Stimulated activated effector memory CD8-positive, alpha-beta T cell treated with anti-CD3 and anti-CD28 coated beads, Interleukin-12 subunit alpha, Interleukin-12 subunit beta, amount 100 ng/mL, for 72 hours (primary cell): ENCODE measurements around the gene APOL4.
"Not testable (repeated sequence)": the region's sequence is repeated elsewhere in the genome, so short reads cannot be mapped to it uniquely, and the experiment has no call there.

Experiments used
- ATAC-seq: fragments of 150-1000 bp; cut with Tn5 transposase; 2 replicates; pipeline ENCODE4 v1.10.0; 2021
- DNase-seq, 2 donors: peaks; one replicate each; pipeline ENCODE4 v3.0.0; 2021 to 2022; ENCODE audit warnings: low spot score in 2 of 2
- H3K27ac Mint-ChIP-seq: one replicate; pipeline ENCODE4 v1.8.0; 2022; ENCODE audit warnings: mild to moderate bottlenecking, mixed read lengths
- H3K36me3 Mint-ChIP-seq: one replicate; pipeline ENCODE4 v1.8.0; 2022; ENCODE audit warnings: mild to moderate bottlenecking, mixed read lengths
- H3K4me1 Mint-ChIP-seq: one replicate; pipeline ENCODE4 v1.8.0; 2022; ENCODE audit warnings: mixed read lengths
- H3K4me3 Mint-ChIP-seq: one replicate; pipeline ENCODE4 v1.8.0; 2022; ENCODE audit warnings: mild to moderate bottlenecking, mixed read lengths
- H3K9me3 Mint-ChIP-seq: one replicate; pipeline ENCODE4 v1.8.0; 2022; ENCODE audit warnings: mixed read lengths

Gene APOL4

GRCh38 chr22:36201630-36202319, at the start of gene APOL4:
APOL4 (minus strand) TSS chr22:36201809; CDS start chr22:36201734, 75 bp downstream.
- H3K27ac Mint-ChIP-seq: no peak within 1 kb of the TSS
- no peak for ATAC-seq
- H3K36me3 Mint-ChIP-seq: peaks cover 6% of the 10 kb centered on the region
- H3K4me3 Mint-ChIP-seq: peak within 1 kb of the TSS; percentile 26
- DNase-seq: no peak
- peaks cover 26% of the 10 kb centered on the region for H3K4me1 Mint-ChIP-seq
- no peaks in the 10 kb centered on the region for H3K9me3 Mint-ChIP-seq

- not testable (repeated sequence) for H3K9me3 Mint-ChIP-seq, ATAC-seq, DNase-seq, H3K4me3 Mint-ChIP-seq
- peaks cover 42% of the 10 kb centered on the region for H3K4me1 Mint-ChIP-seq
- peak overlapping the region; percentile 32 for H3K27ac Mint-ChIP-seq
- H3K36me3 Mint-ChIP-seq: peaks cover 18% of the 10 kb centered on the region
These were observed 48.8 kb upstream of the APOL4 start for GRCh38 chr22:36250292-36250960.

- Mint-ChIP-seq H3K9me3 (no peaks in the 10 kb centered on the region), H3K4me3 (no peak overlapping the region), H3K27ac (no peak overlapping the region), H3K4me1 (peaks cover 29% of the 10 kb centered on the region), H3K36me3 (peaks cover 14% of the 10 kb centered on the region)
- DNase-seq: no peak
- no peak for ATAC-seq
These were observed 47.6 kb upstream of the APOL4 start for GRCh38 chr22:36249160-36249559.

GRCh38 chr22:36247955-36248354, 46.3 kb upstream of the APOL4 start:
- peaks cover 7% of the 10 kb centered on the region for H3K36me3 Mint-ChIP-seq
- H3K9me3 Mint-ChIP-seq: no peaks in the 10 kb centered on the region
- no peak overlapping the region for H3K27ac Mint-ChIP-seq
- H3K4me3 Mint-ChIP-seq: no peak overlapping the region
- ATAC-seq (no peak), DNase-seq (no peak)
- H3K4me1 Mint-ChIP-seq: peaks cover 17% of the 10 kb centered on the region

- Mint-ChIP-seq H3K9me3 (no peaks in the 10 kb centered on the region), H3K4me3 (no peak overlapping the region), H3K4me1 (peaks cover 5% of the 10 kb centered on the region), H3K36me3 (no peaks in the 10 kb centered on the region), H3K27ac (no peak overlapping the region)
- ATAC-seq (no peak), DNase-seq (no peak)
These were observed 45.1 kb upstream of the APOL4 start for GRCh38 chr22:36246718-36247117.

- Mint-ChIP-seq H3K4me3 (no peak overlapping the region), H3K36me3 (no peaks in the 10 kb centered on the region), H3K4me1 (no peaks in the 10 kb centered on the region), H3K9me3 (no peaks in the 10 kb centered on the region), H3K27ac (no peak overlapping the region)
- DNase-seq (no peak), ATAC-seq (no peak)
These were observed 44.3 kb upstream of the APOL4 start for GRCh38 chr22:36245805-36246356.

GRCh38 chr22:36244522-36245391, 43.1 kb upstream of the APOL4 start:
- peaks cover 5% of the 10 kb centered on the region for H3K36me3 Mint-ChIP-seq
- no peaks in the 10 kb centered on the region for H3K9me3 Mint-ChIP-seq
- no peak overlapping the region for H3K27ac Mint-ChIP-seq
- no peak for DNase-seq
- H3K4me3 Mint-ChIP-seq: no peak overlapping the region
- ATAC-seq: no peak
- peaks cover 5% of the 10 kb centered on the region for H3K4me1 Mint-ChIP-seq

- Mint-ChIP-seq H3K9me3 (no peaks in the 10 kb centered on the region), H3K27ac (no peak overlapping the region), H3K4me1 (peaks cover 12% of the 10 kb centered on the region), H3K4me3 (no peak overlapping the region), H3K36me3 (peaks cover 9% of the 10 kb centered on the region)
- no peak for ATAC-seq
- DNase-seq: no peak
These were observed 42.4 kb upstream of the APOL4 start for GRCh38 chr22:36243986-36244385.

GRCh38 chr22:36239401-36240171, 38.0 kb upstream of the APOL4 start, which contains the start of gene APOL2:
APOL2 (minus strand) TSS chr22:36239527; CDS start chr22:36233162, 6,365 bp downstream.
- Mint-ChIP-seq H3K4me3 (peak within 1 kb of the TSS; percentile 97), H3K9me3 (no peaks in the 10 kb centered on the region), H3K4me1 (peaks cover 50% of the 10 kb centered on the region), H3K36me3 (peaks cover 47% of the 10 kb centered on the region), H3K27ac (peak within 1 kb of the TSS; percentile 99)
- peak; percentile 56 to 88 for DNase-seq
- ATAC-seq: peak; percentile 98

GRCh38 chr22:36239150-36239400, 37.5 kb upstream of the APOL4 start:
- H3K4me3 Mint-ChIP-seq: peak overlapping the region; percentile 97
- peak; percentile 39 for ATAC-seq
- peaks cover 52% of the 10 kb centered on the region for H3K36me3 Mint-ChIP-seq
- no peaks in the 10 kb centered on the region for H3K9me3 Mint-ChIP-seq
- DNase-seq: peak in 1 of 2 donors; percentile 61
- peak overlapping the region; percentile 99 for H3K27ac Mint-ChIP-seq
- H3K4me1 Mint-ChIP-seq: peaks cover 55% of the 10 kb centered on the region

- Mint-ChIP-seq H3K36me3 (peaks cover 57% of the 10 kb centered on the region), H3K27ac (peak overlapping the region; percentile 99), H3K4me1 (peaks cover 60% of the 10 kb centered on the region), H3K4me3 (peak overlapping the region; percentile 97), H3K9me3 (no peaks in the 10 kb centered on the region)
- no peak for DNase-seq
- peak; percentile 1 for ATAC-seq
These were observed 37.0 kb upstream of the APOL4 start for GRCh38 chr22:36238373-36239149.

GRCh38 chr22:36237462-36238372, 36.1 kb upstream of the APOL4 start:
- Mint-ChIP-seq H3K4me3 (peak overlapping the region; percentile 97), H3K4me1 (peaks cover 68% of the 10 kb centered on the region), H3K9me3 (no peaks in the 10 kb centered on the region), H3K36me3 (peaks cover 65% of the 10 kb centered on the region), H3K27ac (peak overlapping the region; percentile 99)
- DNase-seq (no peak), ATAC-seq (no peak)
